GM12873 (cell line): Measurements from ENCODE around the gene MSANTD2.

Source experiments
- TF ChIP-seq, protein P1 (sequence below): IDR thresholded peaks from 2 replicates; pipeline ENCODE4 v1.5.1; 2012; ENCODE audit warnings: low read depth, mild to moderate bottlenecking, moderate library complexity, low read length, control low read depth; ENCODE audit not compliant: insufficient read depth; ENCODE audit errors: missing control alignments

MSANTD2 gene

DNA sequence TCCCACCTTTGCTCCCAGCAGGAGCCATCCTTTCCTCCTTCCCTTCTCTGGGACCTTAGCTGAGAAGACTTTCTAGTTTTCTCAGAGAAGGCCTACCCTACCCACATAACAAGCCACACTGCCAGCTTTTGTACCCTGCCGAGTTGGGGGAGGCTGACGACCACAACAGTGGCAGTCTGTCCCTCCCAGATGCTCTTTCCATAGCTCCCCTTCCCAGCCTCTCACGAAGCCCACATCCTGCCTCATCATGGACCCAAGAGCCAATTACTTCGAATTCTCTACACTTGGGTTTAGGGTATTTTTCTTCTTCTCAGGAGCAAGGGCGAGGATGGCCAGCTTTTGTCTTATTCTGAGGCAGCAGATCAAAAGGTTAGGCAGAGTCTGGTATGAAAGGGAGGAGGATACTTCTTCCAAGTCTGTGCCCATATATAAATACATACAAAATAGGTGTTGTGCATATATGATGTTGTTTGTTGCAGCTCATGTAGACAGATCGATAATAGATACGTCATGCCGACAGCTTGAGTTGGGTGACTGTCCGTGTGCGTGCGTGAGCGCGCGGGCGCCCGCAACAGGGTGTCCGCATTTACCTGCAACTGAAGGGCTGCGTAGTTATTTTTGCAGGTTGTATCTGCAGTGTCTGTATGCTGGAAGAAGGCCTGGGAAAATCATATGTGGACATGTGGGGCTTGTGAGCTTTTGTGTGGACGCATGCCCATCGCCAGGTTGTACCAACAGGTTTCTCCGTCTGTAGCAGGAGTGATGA, 61.3 kb downstream of the MSANTD2 start:
- TF ChIP-seq, protein P1, sequence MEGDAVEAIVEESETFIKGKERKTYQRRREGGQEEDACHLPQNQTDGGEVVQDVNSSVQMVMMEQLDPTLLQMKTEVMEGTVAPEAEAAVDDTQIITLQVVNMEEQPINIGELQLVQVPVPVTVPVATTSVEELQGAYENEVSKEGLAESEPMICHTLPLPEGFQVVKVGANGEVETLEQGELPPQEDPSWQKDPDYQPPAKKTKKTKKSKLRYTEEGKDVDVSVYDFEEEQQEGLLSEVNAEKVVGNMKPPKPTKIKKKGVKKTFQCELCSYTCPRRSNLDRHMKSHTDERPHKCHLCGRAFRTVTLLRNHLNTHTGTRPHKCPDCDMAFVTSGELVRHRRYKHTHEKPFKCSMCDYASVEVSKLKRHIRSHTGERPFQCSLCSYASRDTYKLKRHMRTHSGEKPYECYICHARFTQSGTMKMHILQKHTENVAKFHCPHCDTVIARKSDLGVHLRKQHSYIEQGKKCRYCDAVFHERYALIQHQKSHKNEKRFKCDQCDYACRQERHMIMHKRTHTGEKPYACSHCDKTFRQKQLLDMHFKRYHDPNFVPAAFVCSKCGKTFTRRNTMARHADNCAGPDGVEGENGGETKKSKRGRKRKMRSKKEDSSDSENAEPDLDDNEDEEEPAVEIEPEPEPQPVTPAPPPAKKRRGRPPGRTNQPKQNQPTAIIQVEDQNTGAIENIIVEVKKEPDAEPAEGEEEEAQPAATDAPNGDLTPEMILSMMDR, result no peak

DNA sequence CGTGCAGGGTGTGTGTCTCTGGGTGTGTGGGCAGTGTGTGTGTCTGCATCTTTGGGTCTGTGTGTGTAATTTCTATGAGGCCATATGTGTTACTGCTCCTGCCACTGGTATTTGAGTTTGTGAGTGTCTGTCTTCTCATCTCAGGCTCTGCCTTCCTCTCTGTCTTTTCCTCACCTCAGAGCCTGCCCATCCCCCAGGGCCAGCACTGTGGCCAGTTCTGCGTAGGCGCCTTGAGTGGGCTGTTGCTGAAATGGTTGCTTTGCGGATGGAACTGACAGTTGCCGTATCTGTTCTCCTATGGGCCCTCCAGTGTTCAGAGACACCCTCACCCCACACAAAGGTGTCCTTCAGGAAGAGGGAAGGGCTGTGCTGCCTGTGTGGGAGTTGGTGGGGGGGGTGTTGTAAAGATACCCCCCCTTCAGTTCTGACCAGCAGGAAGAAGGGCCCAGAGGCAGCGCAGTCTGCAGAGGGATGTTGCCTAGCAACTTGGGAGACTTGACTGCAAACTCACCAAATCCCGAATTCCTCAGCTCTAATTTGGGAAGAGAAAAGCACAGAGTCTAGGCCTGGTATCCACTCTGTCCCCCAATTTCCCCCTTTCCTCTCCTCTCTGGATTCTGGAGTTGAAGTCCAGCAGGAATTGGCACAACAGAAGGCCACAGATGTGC, 62.4 kb downstream of the MSANTD2 start:
- TF ChIP-seq, protein P1, result no peak

DNA sequence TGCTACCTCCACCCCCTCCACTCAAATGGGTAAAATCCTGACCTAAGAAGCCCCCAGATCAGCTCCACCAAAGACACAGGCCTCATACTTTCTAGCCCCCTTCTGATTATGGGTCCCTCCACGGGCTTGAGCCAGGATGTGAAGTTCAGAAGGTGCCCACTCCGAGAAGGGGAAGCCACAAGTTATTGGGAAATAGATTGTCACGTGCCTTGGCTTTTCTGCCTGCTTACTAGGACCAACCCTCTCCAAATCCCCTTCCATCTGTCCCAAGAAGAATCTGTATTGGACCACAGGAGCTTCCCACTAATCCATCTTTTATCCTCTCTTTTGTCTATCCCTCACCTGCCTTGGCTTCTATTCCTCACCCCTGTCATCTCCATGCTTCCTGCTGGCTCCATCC, 63.5 kb downstream of the MSANTD2 start:
- TF ChIP-seq, protein P1, result no peak

DNA sequence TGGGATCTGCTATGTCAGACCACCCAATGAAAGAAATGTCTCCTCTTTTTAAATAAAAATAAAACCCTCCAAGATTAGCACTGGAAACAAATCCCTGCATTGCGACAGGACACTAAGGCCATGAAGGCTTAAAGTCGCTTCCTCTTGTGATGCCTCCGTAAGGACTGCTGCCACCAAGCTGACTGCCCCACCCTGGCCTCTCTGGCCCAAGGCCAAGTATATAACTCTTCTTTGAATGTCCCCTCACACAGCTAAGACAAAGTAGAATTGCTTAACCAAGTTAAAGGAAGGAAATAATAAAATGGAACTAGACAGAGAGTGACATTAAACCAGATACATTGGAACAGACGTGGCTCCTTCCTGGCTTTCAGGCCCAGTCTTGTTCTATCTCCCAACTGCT, 68.0 kb downstream of the MSANTD2 start:
- TF ChIP-seq, protein P1, result no peak

DNA sequence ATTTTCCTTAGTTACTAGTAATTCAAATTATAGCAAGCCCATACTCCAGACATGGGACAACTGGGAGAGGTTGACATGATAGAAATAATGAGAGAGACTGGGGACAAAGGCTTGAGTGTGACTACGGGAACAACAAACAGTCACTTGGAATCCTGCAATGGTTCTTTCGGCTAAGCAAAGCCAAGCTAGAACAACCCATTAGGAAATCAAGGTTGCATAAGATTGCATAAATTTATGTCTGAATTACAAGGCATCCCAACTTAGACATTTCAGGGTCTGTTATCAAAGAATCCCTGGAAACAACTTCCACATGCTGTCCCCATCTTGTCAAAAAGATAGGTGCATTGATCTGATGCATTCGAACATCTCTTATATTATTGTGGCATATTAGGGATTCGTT, 70.6 kb downstream of the MSANTD2 start:
- TF ChIP-seq, protein P1, result no peak

DNA sequence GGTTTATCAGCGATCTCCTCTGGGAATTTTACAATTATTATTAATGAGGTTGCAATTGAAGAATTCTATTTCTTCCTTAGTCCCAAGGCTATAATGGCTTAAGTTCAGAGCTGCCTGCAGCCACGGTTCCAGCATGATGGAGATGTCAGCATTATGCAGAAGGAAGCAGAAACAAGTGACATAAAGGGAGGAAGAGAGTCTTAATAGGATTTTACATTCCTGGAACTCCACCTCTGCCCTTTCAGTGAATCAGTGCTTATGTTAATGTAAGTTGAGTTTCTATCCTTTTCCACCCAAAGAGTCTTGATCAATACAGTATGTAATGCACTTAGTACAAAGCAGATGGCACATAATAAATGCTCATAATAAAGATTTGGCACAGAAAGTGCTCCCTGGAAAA, 72.1 kb downstream of the MSANTD2 start:
- TF ChIP-seq, protein P1, result no peak

DNA sequence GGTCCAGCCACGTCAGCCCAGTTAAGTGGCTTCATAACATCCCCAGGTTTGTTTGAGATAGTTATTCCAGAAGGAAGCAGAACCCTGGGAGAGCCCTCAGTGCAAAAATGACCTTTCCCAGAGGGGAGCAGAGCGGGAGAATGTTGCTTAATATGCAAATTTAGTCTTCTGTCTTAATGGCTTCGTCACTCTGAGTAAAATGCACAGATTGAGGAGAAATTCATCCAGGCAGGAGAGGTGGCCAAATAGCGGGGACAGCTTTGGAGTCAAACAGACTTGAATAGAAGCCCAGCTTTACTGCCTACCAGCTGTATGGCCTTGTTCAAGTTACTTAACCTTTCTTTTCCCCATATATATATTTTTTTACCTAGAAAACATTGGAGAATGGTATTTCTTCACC, 72.7 kb downstream of the MSANTD2 start:
- TF ChIP-seq, protein P1, result no peak
